LNCaP clone FGC (cell line): Measurements from ENCODE around the gene GUF1.

Experiments used
- DNase-seq: peaks from one replicate; pipeline ENCODE4 v3.0.0-alpha.2; 2011; ENCODE audit warnings: low read depth
- H3K4me3 ChIP-seq: 2 replicates; pipeline ENCODE4 v1.5.1; 2011; ENCODE audit warnings: mild to moderate bottlenecking, low read depth, low read length, control low read depth
- CTCF ChIP-seq: IDR thresholded peaks from 2 replicates; pipeline ENCODE4 v1.5.1; 2012; ENCODE audit warnings: mild to moderate bottlenecking; ENCODE audit not compliant: control insufficient read depth, insufficient read depth; ENCODE audit errors: extremely low read depth

GUF1 gene

GRCh38 chr4:44651425-44651824 lies 26.8 kb upstream of the GUF1 start, which contains the start of gene YIPF7:
Gene YIPF7, minus strand, starts transcription at chr4:44651625. Its CDS starts 1,525 bp downstream, at chr4:44650100.
- TF ChIP-seq CTCF, result no peak
- H3K4me3 ChIP-seq, result no peak within 1 kb of the TSS
- no peak for DNase-seq

- DNase-seq, result no peak
- H3K4me3 ChIP-seq, result no peak overlapping the region
- TF ChIP-seq CTCF, result no peak
Observed at GRCh38 chr4:44652002-44652401, 26.2 kb upstream of the GUF1 start.

- no peak overlapping the region for H3K4me3 ChIP-seq
- no peak for TF ChIP-seq CTCF
- DNase-seq, result no peak
Observed at GRCh38 chr4:44660396-44660795, 17.8 kb upstream of the GUF1 start.

- TF ChIP-seq CTCF, result no peak
- no peak for DNase-seq
- no peak overlapping the region for H3K4me3 ChIP-seq
Observed at GRCh38 chr4:44661940-44662622, 16.1 kb upstream of the GUF1 start.

- H3K4me3 ChIP-seq, result no peak overlapping the region
- no peak for DNase-seq
- no peak for TF ChIP-seq CTCF
Observed at GRCh38 chr4:44662623-44663005, 15.6 kb upstream of the GUF1 start.

GRCh38 chr4:44663539-44664263 lies 14.5 kb upstream of the GUF1 start:
- no peak overlapping the region for H3K4me3 ChIP-seq
- no peak for DNase-seq
- no peak for TF ChIP-seq CTCF
